ENCODE results near the gene ANAPC2. TPM values are rescaled to one million over a fixed set of nuclear protein-coding genes. Genes with fewer than 3 reads are reported as not detected.
A peak's percentile ranks its signal among the peaks of the same experiment; 100 is the strongest.

Gene ANAPC2
- total RNA-seq, 1 donor from 2014 or later = 18.9 TPM

GRCh38 chr9:137169896-137170358, 18.4 kb downstream of the ANAPC2 start, which contains the start of gene LRRC26:
Gene LRRC26, minus strand, starts transcription at chr9:137170051. Its CDS starts 108 bp downstream, at chr9:137169943.
- no peaks in the 10 kb centered on the region for H3K36me3 ChIP-seq
- peaks cover 100% of the 10 kb centered on the region for H3K27me3 ChIP-seq
- TF ChIP-seq, protein P1, sequence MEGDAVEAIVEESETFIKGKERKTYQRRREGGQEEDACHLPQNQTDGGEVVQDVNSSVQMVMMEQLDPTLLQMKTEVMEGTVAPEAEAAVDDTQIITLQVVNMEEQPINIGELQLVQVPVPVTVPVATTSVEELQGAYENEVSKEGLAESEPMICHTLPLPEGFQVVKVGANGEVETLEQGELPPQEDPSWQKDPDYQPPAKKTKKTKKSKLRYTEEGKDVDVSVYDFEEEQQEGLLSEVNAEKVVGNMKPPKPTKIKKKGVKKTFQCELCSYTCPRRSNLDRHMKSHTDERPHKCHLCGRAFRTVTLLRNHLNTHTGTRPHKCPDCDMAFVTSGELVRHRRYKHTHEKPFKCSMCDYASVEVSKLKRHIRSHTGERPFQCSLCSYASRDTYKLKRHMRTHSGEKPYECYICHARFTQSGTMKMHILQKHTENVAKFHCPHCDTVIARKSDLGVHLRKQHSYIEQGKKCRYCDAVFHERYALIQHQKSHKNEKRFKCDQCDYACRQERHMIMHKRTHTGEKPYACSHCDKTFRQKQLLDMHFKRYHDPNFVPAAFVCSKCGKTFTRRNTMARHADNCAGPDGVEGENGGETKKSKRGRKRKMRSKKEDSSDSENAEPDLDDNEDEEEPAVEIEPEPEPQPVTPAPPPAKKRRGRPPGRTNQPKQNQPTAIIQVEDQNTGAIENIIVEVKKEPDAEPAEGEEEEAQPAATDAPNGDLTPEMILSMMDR (IDR thresholded peaks at IDR 0.05) = no peak
- peak; percentile 45 for TF ChIP-seq EZH2phosphoT487 (IDR thresholded peaks at IDR 0.05)
- no peak within 1 kb of the TSS for H3K27ac Mint-ChIP-seq
- no peak within 1 kb of the TSS for H3K27ac ChIP-seq
- H3K4me3 ChIP-seq = peak within 1 kb of the TSS; percentile 52
- H3K4me2 ChIP-seq = peak within 1 kb of the TSS; percentile 93
- H3K4me1 ChIP-seq = peaks cover 21% of the 10 kb centered on the region
- peaks cover 17% of the 10 kb centered on the region for H3F3A ChIP-seq (ENCODE audit: low read depth)
- no peaks in the 10 kb centered on the region for H3K36me3 Mint-ChIP-seq
- H3K4me3 Mint-ChIP-seq = peak within 1 kb of the TSS; percentile 70
- no peaks in the 10 kb centered on the region for H3K9me3 Mint-ChIP-seq
- peaks cover 54% of the 10 kb centered on the region for H4K20me1 ChIP-seq (ENCODE audit: low read depth)
- no peak for DNase-seq (ENCODE audit: low spot score)
- no peaks in the 10 kb centered on the region for H3K9me3 ChIP-seq (ENCODE audit: low read depth)
- no peaks in the 10 kb centered on the region for H3K4me1 Mint-ChIP-seq
- H3K79me2 ChIP-seq (ENCODE audit: low read depth) = no peaks in the 10 kb centered on the region
- H3K9ac ChIP-seq = no peak within 1 kb of the TSS
- peak within 1 kb of the TSS; percentile 98 for H2AFZ ChIP-seq (replicated peaks)
- peaks cover 30% of the 10 kb centered on the region for H3K27me3 Mint-ChIP-seq (ENCODE audit: insufficient read depth, low read depth)

DNA sequence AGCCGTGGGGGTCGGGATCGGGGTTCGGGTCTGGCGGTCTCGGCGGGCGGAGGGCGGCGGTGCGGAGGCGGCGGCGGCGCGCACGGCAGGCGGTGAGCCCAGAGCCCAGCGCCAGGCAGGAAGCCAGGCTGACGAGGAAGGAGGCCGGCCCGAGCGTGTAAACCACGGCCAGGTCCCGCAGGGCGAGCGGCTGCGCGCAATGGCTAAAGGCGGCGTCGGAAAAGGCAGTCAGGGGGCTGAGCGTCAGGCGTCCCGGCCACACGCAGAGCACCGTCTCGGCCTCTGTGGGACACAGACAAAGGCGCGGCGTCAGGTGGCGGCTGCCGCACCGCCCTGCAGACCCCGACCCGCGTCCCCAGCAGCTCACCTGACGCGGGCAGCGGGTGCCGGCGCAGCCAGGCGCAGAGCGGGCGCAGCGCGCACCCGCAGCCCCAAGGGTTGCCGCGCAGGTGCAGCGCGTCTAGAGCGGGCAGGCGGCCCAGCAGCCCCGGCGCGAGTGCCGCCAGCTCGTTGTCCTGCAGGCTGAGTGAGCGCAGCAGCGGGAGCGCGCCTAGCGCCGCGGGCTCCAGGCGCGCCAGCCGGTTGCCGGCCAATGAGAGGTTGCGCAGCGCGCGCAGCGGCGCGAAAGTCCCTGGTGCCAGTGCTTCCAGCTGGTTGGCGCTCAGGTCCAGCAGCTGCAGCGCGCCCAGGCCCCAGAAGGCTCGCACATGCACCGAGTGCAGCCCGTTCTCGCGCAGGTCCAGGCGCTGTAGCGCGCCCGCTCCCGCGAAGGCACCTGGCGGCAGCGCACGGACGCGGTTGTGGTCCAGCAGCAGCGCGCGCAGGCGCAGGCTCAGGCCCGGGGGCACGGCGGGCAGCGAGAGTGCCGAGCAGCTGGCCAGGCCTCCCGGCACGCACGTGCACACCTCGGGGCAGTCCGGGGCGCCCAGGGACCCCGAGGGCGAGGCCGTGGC, 19.2 kb downstream of the ANAPC2 start:
- Mint-ChIP-seq H3K9me3 (no peaks in the 10 kb centered on the region), H3K27me3 (ENCODE audit: insufficient read depth, low read depth) (peaks cover 36% of the 10 kb centered on the region), H3K36me3 (no peaks in the 10 kb centered on the region), H3K27ac (no peak overlapping the region), H3K4me3 (peak overlapping the region; percentile 70), H3K4me1 (no peaks in the 10 kb centered on the region)
- TF ChIP-seq EZH2 (IDR thresholded peaks at IDR 0.05) (no peak), EZH2phosphoT487 (IDR thresholded peaks at IDR 0.05) (peak; percentile 25)
- TF ChIP-seq, protein P1 (IDR thresholded peaks at IDR 0.05) = peak; percentile 9
- H2AFZ ChIP-seq (replicated peaks) = peak overlapping the region; percentile 98
- peak overlapping the region; percentile 93 for H3K4me2 ChIP-seq
- H3K27ac ChIP-seq = no peak overlapping the region
- H3K36me3 ChIP-seq = no peaks in the 10 kb centered on the region
- peaks cover 14% of the 10 kb centered on the region for H3K4me1 ChIP-seq
- peaks cover 100% of the 10 kb centered on the region for H3K27me3 ChIP-seq
- peak; percentile 92 for DNase-seq (ENCODE audit: low spot score)
- peak overlapping the region; percentile 52 for H3K4me3 ChIP-seq
- H3K79me2 ChIP-seq (ENCODE audit: low read depth) = no peaks in the 10 kb centered on the region
- H3F3A ChIP-seq (ENCODE audit: low read depth) = peaks cover 17% of the 10 kb centered on the region
- H4K20me1 ChIP-seq (ENCODE audit: low read depth) = peaks cover 54% of the 10 kb centered on the region
- H3K9ac ChIP-seq = no peak overlapping the region
- H3K9me3 ChIP-seq (ENCODE audit: low read depth) = no peaks in the 10 kb centered on the region

GRCh38 chr9:137168573-137168903, 19.8 kb downstream of the ANAPC2 start:
- H3K36me3 Mint-ChIP-seq = no peaks in the 10 kb centered on the region
- peak overlapping the region; percentile 93 for H3K4me2 ChIP-seq
- H3K27me3 ChIP-seq = peaks cover 100% of the 10 kb centered on the region
- peaks cover 40% of the 10 kb centered on the region for H3K27me3 Mint-ChIP-seq (ENCODE audit: insufficient read depth, low read depth)
- DNase-seq (ENCODE audit: low spot score) = peak; percentile 35
- H3K4me3 ChIP-seq = peak overlapping the region; percentile 52
- H3F3A ChIP-seq (ENCODE audit: low read depth) = peaks cover 17% of the 10 kb centered on the region
- H2AFZ ChIP-seq (replicated peaks) = peak overlapping the region; percentile 98
- H3K79me2 ChIP-seq (ENCODE audit: low read depth) = no peaks in the 10 kb centered on the region
- TF ChIP-seq, protein P1 (IDR thresholded peaks at IDR 0.05) = no peak
- peak; percentile 91 for TF ChIP-seq EZH2phosphoT487 (IDR thresholded peaks at IDR 0.05)
- peak; percentile 96 for TF ChIP-seq EZH2 (IDR thresholded peaks at IDR 0.05)
- H3K27ac ChIP-seq = no peak overlapping the region
- peaks cover 57% of the 10 kb centered on the region for H4K20me1 ChIP-seq (ENCODE audit: low read depth)
- peaks cover 14% of the 10 kb centered on the region for H3K4me1 ChIP-seq
- H3K4me1 Mint-ChIP-seq = peaks cover under 1% of the 10 kb centered on the region
- H3K36me3 ChIP-seq = no peaks in the 10 kb centered on the region
- H3K9ac ChIP-seq = no peak overlapping the region
- H3K9me3 ChIP-seq (ENCODE audit: low read depth) = no peaks in the 10 kb centered on the region
- H3K4me3 Mint-ChIP-seq = peak overlapping the region; percentile 70
- H3K9me3 Mint-ChIP-seq = no peaks in the 10 kb centered on the region
- no peak overlapping the region for H3K27ac Mint-ChIP-seq
